ENCODE results near the gene LIPI. TPM values are rescaled to one million over a fixed set of nuclear protein-coding genes. Genes with fewer than 3 reads are reported as not detected.
"Not testable (repeated sequence)": the region's sequence is repeated elsewhere in the genome, so short reads cannot be mapped to it uniquely, and the experiment has no call there.

Gene LIPI
- not detected in 2 replicates for total RNA-seq (2014; rRNA removed; shearing (Covaris generic))

- DNase-seq (ENCODE audit: low spot score), result no peak
Observed at GRCh38 chr21:14210738-14211137, at the start of gene LIPI. Gene LIPI, minus strand, starts transcription at chr21:14210955. Its CDS starts 110 bp downstream, at chr21:14210845.

- DNase-seq (ENCODE audit: low spot score), result no peak
Observed at GRCh38 chr21:14260174-14260764, 49.5 kb upstream of the LIPI start.

GRCh38 chr21:14259747-14260146, 49.0 kb upstream of the LIPI start:
- peak; percentile 70 for DNase-seq (ENCODE audit: low spot score)

GRCh38 chr21:14251336-14251735, 40.6 kb upstream of the LIPI start:
- no peak for DNase-seq (ENCODE audit: low spot score)

GRCh38 chr21:14245711-14246110, 35.0 kb upstream of the LIPI start:
- no peak for DNase-seq (ENCODE audit: low spot score)

- no peak for DNase-seq (ENCODE audit: low spot score)
Observed at GRCh38 chr21:14244911-14245310, 34.2 kb upstream of the LIPI start.

GRCh38 chr21:14243874-14244273, 33.1 kb upstream of the LIPI start:
- DNase-seq (ENCODE audit: low spot score), result no peak

GRCh38 chr21:14243461-14243860, 32.7 kb upstream of the LIPI start:
- no peak for DNase-seq (ENCODE audit: low spot score)

GRCh38 chr21:14241297-14241696, 30.5 kb upstream of the LIPI start:
- DNase-seq (ENCODE audit: low spot score), result no peak

- DNase-seq (ENCODE audit: low spot score), result no peak
Observed at GRCh38 chr21:14239281-14239680, 28.5 kb upstream of the LIPI start.

GRCh38 chr21:14236180-14236579, 25.4 kb upstream of the LIPI start:
- no peak for DNase-seq (ENCODE audit: low spot score)

- DNase-seq (ENCODE audit: low spot score), result no peak
Observed at GRCh38 chr21:14235101-14235500, 24.3 kb upstream of the LIPI start.

GRCh38 chr21:14229399-14229798, 18.6 kb upstream of the LIPI start:
- no peak for DNase-seq (ENCODE audit: low spot score)

- DNase-seq (ENCODE audit: low spot score), result no peak
Observed at GRCh38 chr21:14223365-14223764, 12.6 kb upstream of the LIPI start.

GRCh38 chr21:14215971-14216641, 5.4 kb upstream of the LIPI start, which contains the start of gene RBM11:
Gene RBM11, plus strand, starts transcription at chr21:14216157. Its CDS starts 30 bp downstream, at chr21:14216187.
- DNase-seq (ENCODE audit: low spot score), result no peak

- no peak for DNase-seq (ENCODE audit: low spot score)
Observed at GRCh38 chr21:14213164-14213563, 2.4 kb upstream of the LIPI start.

GRCh38 chr21:14206222-14206621, 4.5 kb downstream of the LIPI start:
- no peak for DNase-seq (ENCODE audit: low spot score)

- DNase-seq (ENCODE audit: low spot score), result not testable (repeated sequence)
Observed at GRCh38 chr21:14166463-14167223, 44.1 kb downstream of the LIPI start.

GRCh38 chr21:14143999-14144398, 66.8 kb downstream of the LIPI start:
- DNase-seq (ENCODE audit: low spot score), result no peak

GRCh38 chr21:14124266-14124665, 86.5 kb downstream of the LIPI start:
- DNase-seq (ENCODE audit: low spot score), result no peak

GRCh38 chr21:14121719-14122118, 89.0 kb downstream of the LIPI start:
- no peak for DNase-seq (ENCODE audit: low spot score)

GRCh38 chr21:14120091-14120734, 90.5 kb downstream of the LIPI start:
- no peak for DNase-seq (ENCODE audit: low spot score)
